Left ventricle myocardium inferior (tissue), 1 donor: Measurements from ENCODE around the gene MEI1. TPM values are rescaled to one million over a fixed set of nuclear protein-coding genes. Genes with fewer than 3 reads are reported as not detected.

ENCODE experiments used
- DNase-seq: peaks from one replicate; pipeline ENCODE4 v3.0.0-alpha.2; 2020
- H3K27ac ChIP-seq: fragments of 200-600 bp; replicated peaks from 2 replicates; pipeline ENCODE4 v1.8.0; 2021
- H3K27me3 ChIP-seq: fragments of 200-600 bp; 2 replicates; pipeline ENCODE4 v1.8.0; 2021; ENCODE audit warnings: low read depth
- H3K36me3 ChIP-seq: fragments of 200-600 bp; 2 replicates; pipeline ENCODE4 v1.8.0; 2021
- H3K4me1 ChIP-seq: fragments of 200-600 bp; 2 replicates; pipeline ENCODE4 v1.8.0; 2021
- H3K4me3 ChIP-seq: fragments of 200-600 bp; 2 replicates; pipeline ENCODE4 v1.8.0; 2021; ENCODE audit warnings: mild to moderate bottlenecking, moderate library complexity
- H3K9me3 ChIP-seq: fragments of 200-600 bp; replicated peaks from 2 replicates; pipeline ENCODE4 v1.8.0; 2021
- intact Hi-C: fragments of 100-400 bp; cut with micrococcal nuclease; formaldehyde crosslinking; loops from one replicate; pipeline ENCODE4 v1.11.0; 2022
- long read RNA-seq: library from polyadenylated mRNA; unstranded; transcript quantifications from one replicate; pipeline ENCODE4 v2.0.0, GENCODE V29; 2021
- total RNA-seq: library from RNA; stranded (reverse); fragmentation: NEBNext Ultra II Directional; extraction: Animal tissue kit (Norgen Biotek cat#: 25700); gene quantifications from one replicate; pipeline ENCODE4 v1.2.1, GENCODE V29; 2021
- TF ChIP-seq, protein P1 (sequence below): fragments of 200-600 bp; IDR thresholded peaks from 2 replicates; pipeline ENCODE4 v1.8.0; 2021; ENCODE audit warnings: antibody characterized with exemption, mild to moderate bottlenecking, borderline replicate concordance
- donor health status: DM: no; HTN: yes; CAD: no; lungs with severe emphysema.

MEI1 gene, protein sequence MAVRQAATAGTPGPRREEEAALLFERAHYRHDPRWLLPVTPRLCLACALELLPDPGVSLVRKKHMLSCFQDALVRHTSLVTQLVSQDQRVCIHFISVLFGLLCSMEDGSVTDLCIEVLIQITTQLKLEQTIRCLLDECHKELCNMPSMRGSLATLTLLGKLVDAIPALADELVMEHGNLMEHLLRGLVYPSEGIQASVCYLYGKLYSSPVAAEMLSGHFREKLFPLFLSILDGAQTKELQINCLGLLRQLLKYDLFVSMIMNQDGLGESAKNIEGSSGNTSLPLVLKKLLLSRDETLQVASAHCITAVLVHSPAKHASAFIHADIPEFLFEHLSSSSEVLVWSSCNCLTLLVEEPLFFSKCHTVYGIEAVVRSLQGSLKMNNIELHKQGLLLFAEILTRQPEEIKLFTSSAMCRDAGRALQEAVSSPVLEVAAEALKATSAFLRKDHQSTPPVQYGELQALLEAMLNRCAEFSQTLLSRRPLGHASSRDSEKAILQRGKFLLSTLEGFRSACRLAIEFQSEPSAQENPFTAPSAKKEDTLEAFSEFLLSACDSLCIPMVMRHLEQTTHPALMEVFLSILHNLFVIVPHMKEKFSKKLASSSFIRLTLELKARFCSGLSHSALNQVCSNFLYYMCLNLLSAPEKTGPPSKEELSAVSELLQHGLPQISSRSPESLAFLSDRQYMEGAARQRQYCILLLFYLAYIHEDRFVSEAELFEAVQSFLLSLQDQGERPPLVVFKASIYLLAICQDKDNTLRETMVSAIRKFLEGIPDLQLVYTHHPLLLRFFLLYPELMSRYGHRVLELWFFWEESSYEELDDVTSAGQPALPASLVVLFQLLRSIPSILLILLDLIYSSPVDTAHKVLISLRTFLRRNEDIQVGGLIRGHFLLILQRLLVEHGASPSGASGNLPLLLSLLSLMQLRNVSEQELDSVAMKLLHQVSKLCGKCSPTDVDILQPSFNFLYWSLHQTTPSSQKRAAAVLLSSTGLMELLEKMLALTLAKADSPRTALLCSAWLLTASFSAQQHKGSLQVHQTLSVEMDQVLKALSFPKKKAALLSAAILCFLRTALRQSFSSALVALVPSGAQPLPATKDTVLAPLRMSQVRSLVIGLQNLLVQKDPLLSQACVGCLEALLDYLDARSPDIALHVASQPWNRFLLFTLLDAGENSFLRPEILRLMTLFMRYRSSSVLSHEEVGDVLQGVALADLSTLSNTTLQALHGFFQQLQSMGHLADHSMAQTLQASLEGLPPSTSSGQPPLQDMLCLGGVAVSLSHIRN
- total RNA-seq = 0.74 TPM
- long read RNA-seq = 0 reads

DNA sequence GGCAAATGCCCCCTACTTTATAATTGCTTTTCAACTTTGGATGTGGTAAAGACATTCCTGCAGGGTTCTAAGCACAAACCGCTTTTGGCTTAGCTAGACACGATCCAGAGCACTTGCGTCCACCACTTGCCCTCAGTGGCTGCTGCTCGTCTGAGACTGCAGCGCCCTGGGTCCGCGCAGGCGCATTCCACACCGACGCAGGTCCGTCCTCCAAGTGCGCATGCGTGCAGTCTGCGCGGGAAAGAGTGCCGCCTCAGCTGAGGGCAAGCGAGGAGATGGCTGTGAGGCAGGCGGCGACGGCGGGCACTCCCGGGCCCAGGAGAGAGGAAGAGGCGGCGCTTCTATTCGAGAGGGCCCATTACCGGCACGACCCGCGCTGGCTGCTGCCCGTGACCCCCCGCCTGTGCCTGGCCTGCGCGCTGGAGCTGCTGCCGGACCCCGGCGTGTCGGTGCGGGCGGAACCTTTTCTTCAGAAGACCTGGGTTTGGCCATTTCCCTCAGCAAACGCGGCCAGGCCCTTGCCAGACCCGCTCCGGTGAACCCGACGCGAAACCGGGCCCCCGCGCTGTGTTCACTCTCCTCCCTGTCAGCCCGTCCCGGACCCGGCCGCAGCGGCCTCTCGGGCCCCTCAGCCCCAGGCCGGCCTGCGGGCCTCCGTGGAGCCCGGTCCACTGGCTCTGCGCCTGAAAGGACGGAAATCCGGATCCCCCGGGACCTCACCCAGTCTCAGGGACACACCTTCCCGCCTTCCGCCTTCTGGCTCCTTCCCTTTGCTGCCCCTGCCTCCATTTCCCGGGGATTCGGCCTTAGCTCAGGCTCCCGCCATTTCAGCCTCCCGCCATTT, at the start of gene MEI1:
Gene MEI1 (plus strand): TSS at position 240 of the 844 bp plus-strand sequence. CDS start 36 bp downstream, at position 276.
- Histone ChIP-seq H3K4me3 (peak within 1 kb of the TSS; percentile 46), H3K36me3 (no peaks in the 10 kb centered on the region), H3K9me3 (no peaks in the 10 kb centered on the region), H3K27me3 (no peaks in the 10 kb centered on the region), H3K4me1 (peaks cover 23% of the 10 kb centered on the region), H3K27ac (no peak within 1 kb of the TSS)
- intact Hi-C loops = loop anchor here (5.0 kb wide), 1 partner anchor 243 kb away; no protein-coding TSS in a partner anchor
- peak; percentile 87 for DNase-seq
- TF ChIP-seq, protein P1, sequence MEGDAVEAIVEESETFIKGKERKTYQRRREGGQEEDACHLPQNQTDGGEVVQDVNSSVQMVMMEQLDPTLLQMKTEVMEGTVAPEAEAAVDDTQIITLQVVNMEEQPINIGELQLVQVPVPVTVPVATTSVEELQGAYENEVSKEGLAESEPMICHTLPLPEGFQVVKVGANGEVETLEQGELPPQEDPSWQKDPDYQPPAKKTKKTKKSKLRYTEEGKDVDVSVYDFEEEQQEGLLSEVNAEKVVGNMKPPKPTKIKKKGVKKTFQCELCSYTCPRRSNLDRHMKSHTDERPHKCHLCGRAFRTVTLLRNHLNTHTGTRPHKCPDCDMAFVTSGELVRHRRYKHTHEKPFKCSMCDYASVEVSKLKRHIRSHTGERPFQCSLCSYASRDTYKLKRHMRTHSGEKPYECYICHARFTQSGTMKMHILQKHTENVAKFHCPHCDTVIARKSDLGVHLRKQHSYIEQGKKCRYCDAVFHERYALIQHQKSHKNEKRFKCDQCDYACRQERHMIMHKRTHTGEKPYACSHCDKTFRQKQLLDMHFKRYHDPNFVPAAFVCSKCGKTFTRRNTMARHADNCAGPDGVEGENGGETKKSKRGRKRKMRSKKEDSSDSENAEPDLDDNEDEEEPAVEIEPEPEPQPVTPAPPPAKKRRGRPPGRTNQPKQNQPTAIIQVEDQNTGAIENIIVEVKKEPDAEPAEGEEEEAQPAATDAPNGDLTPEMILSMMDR = no peak

DNA sequence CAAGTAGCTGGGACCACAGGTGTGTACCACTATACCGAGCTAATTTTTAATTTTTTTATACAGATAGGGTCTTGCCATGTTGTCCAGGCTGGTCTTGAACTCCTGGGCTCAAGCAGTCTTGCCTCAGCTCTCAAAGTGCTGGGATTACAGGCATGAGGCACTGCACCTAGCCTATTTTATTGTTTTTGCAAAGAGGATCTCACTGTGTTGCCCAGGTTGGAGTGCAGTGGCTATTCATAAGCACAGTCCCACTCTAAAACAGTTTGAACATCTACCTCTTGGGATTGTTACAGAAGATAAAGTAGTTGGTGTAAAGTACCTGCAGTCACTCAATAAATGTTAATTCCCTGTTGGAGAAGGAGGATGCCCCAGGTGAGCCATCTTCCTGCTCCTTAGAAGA, 49.1 kb upstream of the MEI1 start:
- TF ChIP-seq, protein P1 = no peak
- DNase-seq = no peak
- H3K4me3 ChIP-seq = no peak overlapping the region
- intact Hi-C loops = no loop called here
- peaks cover 16% of the 10 kb centered on the region for H3K4me1 ChIP-seq
- no peak overlapping the region for H3K27ac ChIP-seq
- no peaks in the 10 kb centered on the region for H3K27me3 ChIP-seq
- no peaks in the 10 kb centered on the region for H3K9me3 ChIP-seq
- H3K36me3 ChIP-seq = peaks cover 98% of the 10 kb centered on the region

DNA sequence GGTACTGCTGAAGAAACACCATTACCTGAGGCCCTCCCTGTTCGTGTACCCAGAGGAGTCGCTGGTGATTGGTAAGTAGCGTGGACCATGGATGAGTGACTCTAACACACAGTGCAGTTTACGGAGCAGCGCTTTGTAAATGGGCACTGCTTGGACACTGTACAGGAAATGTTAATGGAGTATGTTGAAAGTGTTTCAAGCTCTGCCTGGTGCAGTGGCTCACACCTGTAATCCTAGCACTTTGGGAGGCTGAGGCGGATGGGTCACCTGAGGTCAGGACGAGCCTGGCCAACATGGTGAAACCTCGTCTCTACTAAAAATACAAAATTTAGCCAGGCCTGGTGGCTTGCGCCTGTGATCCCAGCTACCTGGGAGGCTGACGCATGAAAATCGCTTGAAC, 48.5 kb upstream of the MEI1 start:
- Histone ChIP-seq H3K27ac (no peak overlapping the region), H3K9me3 (no peaks in the 10 kb centered on the region), H3K36me3 (peaks cover 98% of the 10 kb centered on the region), H3K27me3 (no peaks in the 10 kb centered on the region), H3K4me1 (peaks cover 19% of the 10 kb centered on the region), H3K4me3 (no peak overlapping the region)
- TF ChIP-seq, protein P1 = no peak
- no peak for DNase-seq
- intact Hi-C loops = no loop called here

DNA sequence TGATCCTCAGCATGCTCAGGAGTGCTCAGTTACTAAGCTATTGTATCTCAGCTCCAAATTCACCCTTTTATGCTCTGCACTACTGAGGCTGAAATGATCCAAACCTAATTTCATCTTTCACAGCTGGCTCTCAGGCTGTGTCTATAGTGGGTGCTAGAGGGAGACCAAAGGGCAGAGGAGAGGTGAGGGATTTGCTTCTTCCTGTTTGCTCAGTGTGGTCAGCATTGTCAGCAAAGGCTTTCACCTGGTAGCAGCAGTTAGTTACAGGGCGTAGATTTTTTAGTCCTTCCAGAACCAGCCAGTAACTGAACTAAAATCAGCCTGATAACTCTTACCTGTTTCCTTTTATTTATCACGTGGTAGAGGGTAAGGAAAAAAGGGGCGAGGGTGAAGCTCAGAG, 45.0 kb upstream of the MEI1 start:
- peaks cover 100% of the 10 kb centered on the region for H3K36me3 ChIP-seq
- H3K4me1 ChIP-seq = peaks cover 16% of the 10 kb centered on the region
- H3K4me3 ChIP-seq = no peak overlapping the region
- no peak for DNase-seq
- intact Hi-C loops = no loop called here
- TF ChIP-seq, protein P1 = no peak
- H3K9me3 ChIP-seq = no peaks in the 10 kb centered on the region
- H3K27ac ChIP-seq = peak overlapping the region; percentile 3
- no peaks in the 10 kb centered on the region for H3K27me3 ChIP-seq
